GM18511 (cell line): ENCODE measurements around the gene KLF17.
"Not testable (repeated sequence)": the region's sequence is repeated elsewhere in the genome, so short reads cannot be mapped to it uniquely, and the experiment has no call there.

ENCODE experiments used
- ATAC-seq: cut with Tn5 transposase; IDR thresholded peaks from one replicate; pipeline ENCODE4 v1.9.1; 2021; ENCODE audit warnings: mild to moderate bottlenecking, moderate library complexity; ENCODE audit not compliant: unreplicated experiment

KLF17 gene

GRCh38 chr1:44108241-44108640 lies 10.4 kb upstream of the KLF17 start:
- ATAC-seq: no peak

- ATAC-seq: no peak
Observed at GRCh38 chr1:44108971-44109370, 9.7 kb upstream of the KLF17 start.

- ATAC-seq: no peak
Observed at GRCh38 chr1:44110916-44111315, 7.7 kb upstream of the KLF17 start.

- ATAC-seq: no peak
Observed at GRCh38 chr1:44111861-44112260, 6.8 kb upstream of the KLF17 start.

- ATAC-seq: no peak
Observed at GRCh38 chr1:44112486-44112885, 6.1 kb upstream of the KLF17 start.

- ATAC-seq: no peak
Observed at GRCh38 chr1:44113095-44113609, 5.5 kb upstream of the KLF17 start.

GRCh38 chr1:44114098-44114497 lies 4.5 kb upstream of the KLF17 start:
- no peak for ATAC-seq

- not testable (repeated sequence) for ATAC-seq
Observed at GRCh38 chr1:44117272-44117671, 1.3 kb upstream of the KLF17 start.

GRCh38 chr1:44119525-44119924 lies 904 bp downstream of the KLF17 start:
- ATAC-seq: no peak

GRCh38 chr1:44120398-44120949 lies 1.9 kb downstream of the KLF17 start:
- no peak for ATAC-seq

GRCh38 chr1:44129616-44130500 lies 11.2 kb downstream of the KLF17 start:
- no peak for ATAC-seq

- no peak for ATAC-seq
Observed at GRCh38 chr1:44131411-44131810, 12.8 kb downstream of the KLF17 start.

GRCh38 chr1:44134071-44134920 lies 15.7 kb downstream of the KLF17 start:
- no peak for ATAC-seq

GRCh38 chr1:44135886-44136285 lies 17.3 kb downstream of the KLF17 start:
- ATAC-seq: no peak

- ATAC-seq: no peak
Observed at GRCh38 chr1:44138239-44138638, 19.6 kb downstream of the KLF17 start.

GRCh38 chr1:44139565-44139964 lies 20.9 kb downstream of the KLF17 start:
- not testable (repeated sequence) for ATAC-seq

- ATAC-seq: no peak
Observed at GRCh38 chr1:44141531-44141930, 22.9 kb downstream of the KLF17 start, which contains the start of gene KLF18. Gene KLF18 (minus strand): TSS chr1:44141631. CDS start chr1:44141631, 0 bp downstream.

GRCh38 chr1:44144962-44145756 lies 26.5 kb downstream of the KLF17 start:
- no peak for ATAC-seq

GRCh38 chr1:44146536-44147361 lies 28.1 kb downstream of the KLF17 start:
- ATAC-seq: no peak

GRCh38 chr1:44147582-44147981 lies 29.0 kb downstream of the KLF17 start:
- no peak for ATAC-seq
